H54 (cell line): ENCODE data around the gene MDFIC2.
"Not testable (repeated sequence)": the region's sequence is repeated elsewhere in the genome, so short reads cannot be mapped to it uniquely, and the experiment has no call there.

Experiments used
- DNase-seq: peaks from one replicate; pipeline ENCODE4 v3.0.0; 2011; ENCODE audit warnings: low spot score, mixed read lengths; ENCODE audit not compliant: insufficient read length
- FAIRE-seq: peaks from 3 replicates; lab custom pipeline; 2011; peaks lifted over from hg19 to GRCh38; lab: Jason Lieb, UNC
- POLR2A ChIP-seq: IDR thresholded peaks from 2 replicates; pipeline ENCODE4 v1.6.1; 2011; ENCODE audit warnings: low read depth, mild to moderate bottlenecking, low read length

The MDFIC2 gene

GRCh38 chr3:70242297-70242882 lies 70.0 kb downstream of the MDFIC2 start:
- FAIRE-seq (no peak), DNase-seq (no peak)
- no peak for TF ChIP-seq POLR2A

- TF ChIP-seq POLR2A, result no peak
- no peak for DNase-seq
- FAIRE-seq, result no peak
These were observed 78.6 kb downstream of the MDFIC2 start for GRCh38 chr3:70233812-70234211.

GRCh38 chr3:70233112-70233511 lies 79.3 kb downstream of the MDFIC2 start:
- no peak for TF ChIP-seq POLR2A
- FAIRE-seq (no peak), DNase-seq (no peak)

- no peak for TF ChIP-seq POLR2A
- FAIRE-seq (no peak), DNase-seq (no peak)
These were observed 81.2 kb downstream of the MDFIC2 start for GRCh38 chr3:70231266-70231701.

GRCh38 chr3:70227437-70227836 lies 85.0 kb downstream of the MDFIC2 start:
- DNase-seq (no peak), FAIRE-seq (no peak)

GRCh38 chr3:70225146-70225545 lies 87.3 kb downstream of the MDFIC2 start:
- FAIRE-seq (no peak), DNase-seq (no peak)
- TF ChIP-seq POLR2A, result no peak

More at GRCh38 chr3:70227437-70227836, 85.0 kb downstream of the MDFIC2 start:
- no peak for TF ChIP-seq POLR2A

- no peak for TF ChIP-seq POLR2A
- no peak for FAIRE-seq
- DNase-seq, result no peak
These were observed 88.1 kb downstream of the MDFIC2 start for GRCh38 chr3:70224337-70224736.

- FAIRE-seq (no peak), DNase-seq (no peak)
- no peak for TF ChIP-seq POLR2A
These were observed 94.0 kb downstream of the MDFIC2 start for GRCh38 chr3:70218471-70218870.

GRCh38 chr3:70211274-70211673 lies 101.2 kb downstream of the MDFIC2 start:
- DNase-seq, FAIRE-seq: not testable (repeated sequence)

GRCh38 chr3:70201975-70202374 lies 110.5 kb downstream of the MDFIC2 start:
- FAIRE-seq (no peak), DNase-seq (no peak)
- no peak for TF ChIP-seq POLR2A

GRCh38 chr3:70189884-70190473 lies 122.5 kb downstream of the MDFIC2 start:
- no peak for TF ChIP-seq POLR2A
- no peak for DNase-seq

GRCh38 chr3:70186221-70186620 lies 126.2 kb downstream of the MDFIC2 start:
- no peak for TF ChIP-seq POLR2A
- FAIRE-seq (no peak), DNase-seq (no peak)

More at GRCh38 chr3:70189884-70190473, 122.5 kb downstream of the MDFIC2 start:
- FAIRE-seq, result no peak

- no peak for TF ChIP-seq POLR2A
- DNase-seq (no peak), FAIRE-seq (no peak)
These were observed 126.8 kb downstream of the MDFIC2 start for GRCh38 chr3:70185661-70186060.

GRCh38 chr3:70183781-70184504 lies 128.5 kb downstream of the MDFIC2 start:
- no peak for DNase-seq
- no peak for FAIRE-seq
- TF ChIP-seq POLR2A, result no peak
